HCT116 (cell line): ENCODE results near the gene KCNK18. TPM values are rescaled to one million over a fixed set of nuclear protein-coding genes. Genes with fewer than 3 reads are reported as not detected.

ENCODE experiments used
- microRNA-seq: library from miRNA; unstranded; fragments of <30 nt; microRNA quantifications from one replicate; pipeline ENCODE4, GENCODE V29; 2016; ENCODE audit warnings: borderline number of aligned reads
- total RNA-seq: library from RNA; stranded (reverse); gene quantifications from one replicate; pipeline ENCODE4 v1.2.1, GENCODE V29; 2021; ENCODE audit not compliant: unreplicated experiment

Gene KCNK18
- total RNA-seq, 1 experiment from 2014 or later: not detected

Small RNA genes lying within 50 kb of the gene (microRNA-seq; reads per million reads assigned to microRNA genes)
- 3.6 reads per million for gene MIR3663

Other genes starting within 250 kb of the KCNK18 start
- 64.0 TPM for gene SHTN1, start 192.3 kb upstream of the KCNK18 start, total RNA-seq
- not detected for gene VAX1, start 59.2 kb upstream of the KCNK18 start, total RNA-seq
- gene SLC18A2, start 43.6 kb downstream of the KCNK18 start, total RNA-seq: not detected
- gene PDZD8, start 178.0 kb downstream of the KCNK18 start, total RNA-seq: 61.7 TPM